ENCODE results near the gene DNHD1. TPM values are rescaled to one million over a fixed set of nuclear protein-coding genes. Genes with fewer than 3 reads are reported as not detected.
A peak's percentile ranks its signal among the peaks of the same experiment; 100 is the strongest.

Gene DNHD1
- total and polyA plus RNA-seq, 2 of the 4 experiments (the other 2 are of a cell fraction): 1.8 to 3.6 TPM

GRCh38 chr11:6604081-6604626 is 107.1 kb downstream of the DNHD1 start:
- H4K8ac ChIP-seq (ENCODE audit: low read depth in 2 of 2, low read length in 2 of 2): peak overlapping the region; percentile 64 to 82
- ChIA-PET CTCF (interaction anchor here (0.9 to 1.2 kb wide), 4 partner anchors 9 to 79 kb away, joined by 3 to 4 read pairs (median 3); partner anchors contain the start of gene MRPL17), POLR2A (ENCODE audit: unreplicated experiment) (interaction anchor here (0.6 to 1.4 kb wide), 3 partner anchors 10 to 79 kb away, joined by 3 to 4 read pairs (median 4); partner anchors contain the start of gene MRPL17)
- peaks cover 24 to 74% of the 10 kb centered on the region in 2 experiments for H3K79me1 ChIP-seq (ENCODE audit: low read depth in 1 of 2, low read length in 2 of 2)
- no peaks in the 10 kb centered on the region for H3K9me3 ChIP-seq (ENCODE audit: control insufficient read depth, insufficient read depth, low read length)
- H3K36me3 ChIP-seq (ENCODE audit: control insufficient read depth, insufficient read depth, low read length): peaks cover 39% of the 10 kb centered on the region
- peak overlapping the region; percentile 95 for H2AFZ ChIP-seq (replicated peaks; ENCODE audit: low read length, poor library complexity)
- in situ Hi-C loops (cut with MboI; ENCODE audit: low sequenced_read_pairs): no loop called here
- peak overlapping the region; percentile 97 for H3K9ac ChIP-seq (ENCODE audit: low read depth, low read length)
- peak overlapping the region; percentile 92 for H3K4me2 ChIP-seq (ENCODE audit: low read depth, low read length)
- peaks cover 8% of the 10 kb centered on the region; the same call in 1 of the 2 replicates for H4K20me1 ChIP-seq (ENCODE audit: insufficient read depth, low read length)
- DNase-seq (peak; percentile 70), ATAC-seq (ENCODE audit: low read depth) (peak; percentile 27)
- H2AK9ac ChIP-seq (replicated peaks; ENCODE audit: low read depth, low read length, poor library complexity): peak overlapping the region; percentile 99
- intact Hi-C loops (cut with micrococcal nuclease): loop anchor here (1.0 to 5.0 kb wide), 3 partner anchors 122 to 225 kb away; partner anchors contain the start of genes ARFIP2 and TIMM10B
- TSS peak; percentile 37 for BruUV-seq (replicated peaks)
- H3K56ac ChIP-seq (ENCODE audit: extremely low read depth, insufficient read depth, low read length): peak overlapping the region; percentile 95
- H3K23ac ChIP-seq (ENCODE audit: low read depth, low read length): peak overlapping the region; percentile 85
- peaks cover 22% of the 10 kb centered on the region for H3K4me1 ChIP-seq (ENCODE audit: control insufficient read depth, insufficient read depth, low read length)
- H2BK20ac ChIP-seq (ENCODE audit: low read depth, low read length): 0 out of 2 replicates have a peak overlapping the region, but pooled peaks have one; percentile 2
- TF ChIP-seq CTCF (conservative IDR thresholded peaks at IDR 0.05; ENCODE audit: low read depth, low read length) (peak; percentile 29), RAD21 (IDR thresholded peaks at IDR 0.05; ENCODE audit: low read length) (peak; percentile 47), MXI1 (IDR thresholded peaks at IDR 0.05; ENCODE audit: borderline replicate concordance, low read depth, low read length) (peak; percentile 55; the same call in 1 of the 2 replicates), MAZ (IDR thresholded peaks at IDR 0.05; ENCODE audit: borderline replicate concordance, low read depth, low read length) (no peak)
- no peaks in the 10 kb centered on the region for H3K27me3 ChIP-seq (ENCODE audit: control insufficient read depth, insufficient read depth, low read length)
- H4K91ac ChIP-seq (ENCODE audit: insufficient read depth, low read depth, low read length): peak overlapping the region; percentile 92
- H2BK15ac ChIP-seq (ENCODE audit: low read depth, low read length): peak overlapping the region; percentile 76; the same call in 2 of the 3 replicates
- H3K27ac ChIP-seq (ENCODE audit: insufficient read depth, low read length): peak overlapping the region; percentile 95
- H2AK5ac ChIP-seq (ENCODE audit: low read depth, low read length): peak overlapping the region; percentile 98
- peak overlapping the region; percentile 95 for H3K14ac ChIP-seq (replicated peaks; ENCODE audit: low read depth, low read length)
- H2BK120ac ChIP-seq (ENCODE audit: low read depth, low read length): peak overlapping the region; percentile 66
- peak overlapping the region; percentile 75 for H3K18ac ChIP-seq (ENCODE audit: low read depth, low read length)
- H3K4me3 ChIP-seq (ENCODE audit: insufficient read depth, low read depth, low read length): peak overlapping the region; percentile 90
- peak overlapping the region; percentile 86 for H2BK5ac ChIP-seq (ENCODE audit: low read depth, low read length, poor library complexity, severe bottlenecking)
- peaks cover 29% of the 10 kb centered on the region for H3K9me1 ChIP-seq (ENCODE audit: insufficient read depth, low read length)
- WGBS, 2 experiments (ENCODE audit: extremely low coverage in 2 of 2, insufficient read length in 1 of 2): 0% methylated on average over 12 of the region's 20 CpGs; no CpG with 5 or more reads in 1 of the 2 experiments
- H4K5ac ChIP-seq (ENCODE audit: low read depth, low read length): peak overlapping the region; percentile 74
- dilution Hi-C loops (cut with HindIII; ENCODE audit: low sequenced_read_pairs, unreplicated experiment): no loop called here
- H3K4ac ChIP-seq (ENCODE audit: low read depth, low read length): peak overlapping the region; percentile 98
